PC-3 (cell line): Measurements from ENCODE around the gene TSNAX. TPM values are rescaled to one million over a fixed set of nuclear protein-coding genes. Genes with fewer than 3 reads are reported as not detected.

ENCODE experiments used
- ATAC-seq: fragments of 200-7000 bp; cut with Tn5 transposase; 2 replicates; pipeline ENCODE4 v1.9.1; 2020; ENCODE audit warnings: mild to moderate bottlenecking, moderate library complexity
- BruUV-seq: library from RNA; stranded (reverse); fragments of 400-500 nt; replicated peaks from 2 replicates; lab custom pipeline; 2021; lab: Mats Ljungman, UMichigan
- CTCF ChIA-PET: fragments of 300-600 bp; sonication (Branson Sonifier 250); formaldehyde crosslinking; loops from one replicate; lab custom pipeline; 2022; ENCODE audit warnings: antibody characterized with exemption; lab: Charles Lee
- POLR2A ChIA-PET: fragments of 300-600 bp; sonication (Branson Sonifier 250); formaldehyde crosslinking; loops from one replicate; lab custom pipeline; 2022; ENCODE audit warnings: antibody characterized with exemption; ENCODE audit not compliant: unreplicated experiment; lab: Charles Lee
- DNase-seq: peaks from one replicate; pipeline ENCODE4 v3.0.0-alpha.2; 2015
- H2AFZ ChIP-seq: fragments of 300-600 bp; sonication (generic); 2 replicates; pipeline ENCODE4 v1.6.0; 2016; ENCODE audit warnings: antibody characterized with exemption, low read length
- H3F3A ChIP-seq: fragments of 300-600 bp; sonication (generic); one replicate; pipeline ENCODE4 v1.6.0; 2017; ENCODE audit warnings: antibody characterized with exemption, low read length, control low read depth, mild to moderate bottlenecking; ENCODE audit not compliant: unreplicated experiment
- H3K27ac ChIP-seq: fragments of 300-600 bp; sonication (generic); 2 replicates; pipeline ENCODE4 v1.5.1; 2016; ENCODE audit warnings: mild to moderate bottlenecking, low read length
- H3K27me3 ChIP-seq: fragments of 300-600 bp; sonication (generic); 2 replicates; pipeline ENCODE4 v1.6.1; 2016; ENCODE audit warnings: low read length, mixed read lengths
- H3K36me3 ChIP-seq: fragments of 300-600 bp; sonication (generic); 2 replicates; pipeline ENCODE4 v1.6.1; 2016; ENCODE audit warnings: low read depth, mixed run types, low read length, mixed read lengths
- H3K4me1 ChIP-seq: fragments of 300-600 bp; sonication (generic); 2 replicates; pipeline ENCODE4 v1.5.1; 2016; ENCODE audit warnings: low read length; ENCODE audit not compliant: insufficient read depth
- H3K4me2 ChIP-seq: fragments of 300-600 bp; sonication (generic); 2 replicates; pipeline ENCODE4 v1.6.0; 2016; ENCODE audit warnings: low read length
- H3K4me3 ChIP-seq: fragments of 300-600 bp; sonication (generic); 2 replicates; pipeline ENCODE4 v1.5.1; 2016; ENCODE audit warnings: mild to moderate bottlenecking, low read length, mixed read lengths
- H3K79me2 ChIP-seq: fragments of 300-600 bp; sonication (generic); 2 replicates; pipeline ENCODE4 v1.6.1; 2017; ENCODE audit warnings: low read length, mixed read lengths
- H3K9ac ChIP-seq: fragments of 300-600 bp; sonication (generic); 2 replicates; pipeline ENCODE4 v1.6.0; 2016; ENCODE audit warnings: mild to moderate bottlenecking, low read length
- H3K9me2 ChIP-seq: fragments of 300-600 bp; sonication (generic); replicated peaks from 2 replicates; pipeline ENCODE4 v1.6.1; 2016; ENCODE audit warnings: mixed run types, low read length, mixed read lengths
- H3K9me3 ChIP-seq: fragments of 300-600 bp; sonication (generic); 2 replicates; pipeline ENCODE4 v1.6.1; 2016; ENCODE audit warnings: low read length, mixed read lengths
- H4K20me1 ChIP-seq: fragments of 300-600 bp; sonication (generic); 2 replicates; pipeline ENCODE4 v1.6.1; 2016; ENCODE audit warnings: low read length, mixed read lengths
- EZH2 ChIP-seq: fragments of 300-600 bp; sonication (generic); IDR thresholded peaks from one replicate; pipeline ENCODE4 v1.6.1; 2017; ENCODE audit warnings: antibody characterized with exemption, mild to moderate bottlenecking, low read length; ENCODE audit not compliant: unreplicated experiment
- EZH2phosphoT487 ChIP-seq: fragments of 300-600 bp; sonication (generic); IDR thresholded peaks from 2 replicates; pipeline ENCODE4 v1.6.1; 2018; ENCODE audit warnings: mild to moderate bottlenecking, antibody characterized with exemption, low read length, borderline replicate concordance
- intact Hi-C: fragments of 100-400 bp; cut with micrococcal nuclease; formaldehyde crosslinking; loops from 2 replicates; pipeline ENCODE4 v1.9.0; 2023
- total RNA-seq: library from RNA; depleted of rRNA; stranded (reverse); fragments of >200 nt; gene quantifications from 2 replicates; pipeline ENCODE4 v1.2.3, GENCODE V29; 2014; rRNA removed
- TF ChIP-seq, protein P1 (sequence below): fragments of 300-600 bp; sonication (generic); conservative IDR thresholded peaks from 2 replicates; pipeline ENCODE4 v1.5.1; 2017; ENCODE audit warnings: antibody characterized with exemption, low read depth, mild to moderate bottlenecking, low read length

TSNAX gene
- total RNA-seq, 1 experiment from 2014 or later: 33.1 TPM

GRCh38 chr1:231613419-231614349, 85.2 kb downstream of the TSNAX start:
- ChIA-PET CTCF (interaction anchor here (0.6 kb wide), 2 partner anchors 11 to 108 kb away, joined by 3 to 9 read pairs; no protein-coding TSS in a partner anchor), POLR2A (no interaction called here)
- ATAC-seq: no peak

More at GRCh38 chr1:231613419-231614349, 85.2 kb downstream of the TSNAX start:
- Histone ChIP-seq H3K4me2 (no peak overlapping the region), H3K9ac (no peak overlapping the region), H3K9me3 (no peaks in the 10 kb centered on the region), H3K36me3 (no peaks in the 10 kb centered on the region), H3K4me1 (no peaks in the 10 kb centered on the region), H3K27me3 (peaks cover 20% of the 10 kb centered on the region; the same call in 1 of the 2 replicates), H3K4me3 (no peak overlapping the region), H3K79me2 (no peaks in the 10 kb centered on the region), H4K20me1 (no peaks in the 10 kb centered on the region), H3K9me2 (0 out of 2 replicates have a peak, but pooled peaks cover 4% of the 10 kb centered on the region), H3K27ac (no peak overlapping the region), H3F3A (no peaks in the 10 kb centered on the region), H2AFZ (no peak overlapping the region)
- TF ChIP-seq EZH2: no peak
- TF ChIP-seq, protein P1, sequence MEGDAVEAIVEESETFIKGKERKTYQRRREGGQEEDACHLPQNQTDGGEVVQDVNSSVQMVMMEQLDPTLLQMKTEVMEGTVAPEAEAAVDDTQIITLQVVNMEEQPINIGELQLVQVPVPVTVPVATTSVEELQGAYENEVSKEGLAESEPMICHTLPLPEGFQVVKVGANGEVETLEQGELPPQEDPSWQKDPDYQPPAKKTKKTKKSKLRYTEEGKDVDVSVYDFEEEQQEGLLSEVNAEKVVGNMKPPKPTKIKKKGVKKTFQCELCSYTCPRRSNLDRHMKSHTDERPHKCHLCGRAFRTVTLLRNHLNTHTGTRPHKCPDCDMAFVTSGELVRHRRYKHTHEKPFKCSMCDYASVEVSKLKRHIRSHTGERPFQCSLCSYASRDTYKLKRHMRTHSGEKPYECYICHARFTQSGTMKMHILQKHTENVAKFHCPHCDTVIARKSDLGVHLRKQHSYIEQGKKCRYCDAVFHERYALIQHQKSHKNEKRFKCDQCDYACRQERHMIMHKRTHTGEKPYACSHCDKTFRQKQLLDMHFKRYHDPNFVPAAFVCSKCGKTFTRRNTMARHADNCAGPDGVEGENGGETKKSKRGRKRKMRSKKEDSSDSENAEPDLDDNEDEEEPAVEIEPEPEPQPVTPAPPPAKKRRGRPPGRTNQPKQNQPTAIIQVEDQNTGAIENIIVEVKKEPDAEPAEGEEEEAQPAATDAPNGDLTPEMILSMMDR: no peak
- no peak for TF ChIP-seq EZH2phosphoT487
- intact Hi-C loops: no loop called here
- no peak for DNase-seq
- no TSS peak for BruUV-seq

Other genes with a start within 250 kb of the TSNAX start
- 14.0 and 14.9 TPM in 2 replicates for gene EXOC8, start 190.8 kb upstream of the TSNAX start, total RNA-seq
- 17.1 and 27.8 TPM in 2 replicates for gene SPRTN, start 190.4 kb upstream of the TSNAX start, total RNA-seq
- gene EGLN1, start 106.4 kb upstream of the TSNAX start, total RNA-seq: 37.0 and 44.9 TPM in 2 replicates
- gene DISC1, start 98.1 kb downstream of the TSNAX start, total RNA-seq: 3.4 and 5.1 TPM in 2 replicates